Epithelial cell of proximal tubule (primary cell): ENCODE data around the gene BABAM2. TPM values are rescaled to one million over a fixed set of nuclear protein-coding genes. Genes with fewer than 3 reads are reported as not detected.

Experiments used
- DNase-seq: peaks from one replicate; pipeline ENCODE4 v3.0.0-alpha.2; 2011; ENCODE audit warnings: low read depth
- H3K4me3 ChIP-seq: 2 replicates; pipeline ENCODE4 v1.5.1; 2011; ENCODE audit warnings: low read depth, mild to moderate bottlenecking, low read length
- CTCF ChIP-seq: conservative IDR thresholded peaks from 2 replicates; pipeline ENCODE4 v1.5.1; 2012; ENCODE audit warnings: low read depth, mild to moderate bottlenecking, low read length
- total RNA-seq: library from RNA; depleted of rRNA; stranded (reverse); fragments of >200 nt; gene quantifications from 2 replicates; pipeline ENCODE4 v1.2.3, GENCODE V29; 2015

The BABAM2 gene
- total RNA-seq, 1 donor from 2014 or later: 23.6 TPM

- H3K4me3 ChIP-seq: no peak overlapping the region
- TF ChIP-seq CTCF: no peak
- DNase-seq: no peak
These were observed 156.4 kb downstream of the BABAM2 start for GRCh38 chr2:28046921-28047320.

GRCh38 chr2:28047681-28048080 is 157.2 kb downstream of the BABAM2 start:
- TF ChIP-seq CTCF: no peak
- no peak for DNase-seq
- no peak overlapping the region for H3K4me3 ChIP-seq

- no peak for DNase-seq
- TF ChIP-seq CTCF: no peak
- no peak overlapping the region for H3K4me3 ChIP-seq
These were observed 157.8 kb downstream of the BABAM2 start for GRCh38 chr2:28048341-28048740.

GRCh38 chr2:28049416-28049815 is 158.9 kb downstream of the BABAM2 start:
- no peak overlapping the region for H3K4me3 ChIP-seq
- no peak for DNase-seq
- no peak for TF ChIP-seq CTCF

- DNase-seq: no peak
- no peak for TF ChIP-seq CTCF
- no peak overlapping the region for H3K4me3 ChIP-seq
These were observed 159.4 kb downstream of the BABAM2 start for GRCh38 chr2:28049899-28050298.

GRCh38 chr2:28052691-28053090 is 162.2 kb downstream of the BABAM2 start:
- no peak for DNase-seq
- H3K4me3 ChIP-seq: no peak overlapping the region
- TF ChIP-seq CTCF: no peak

- no peak for TF ChIP-seq CTCF
- no peak overlapping the region for H3K4me3 ChIP-seq
- no peak for DNase-seq
These were observed 163.1 kb downstream of the BABAM2 start for GRCh38 chr2:28053597-28053996.
